GM12872 (cell line): Measurements from ENCODE around the gene PTGR2.

Experiments used
- CTCF ChIP-seq: IDR thresholded peaks from 3 replicates; pipeline ENCODE4 v1.5.1; 2011; ENCODE audit warnings: low read depth, mild to moderate bottlenecking, low read length, moderate library complexity; ENCODE audit not compliant: insufficient read depth

Gene PTGR2

GRCh38 chr14:73895939-73896338 is 44.3 kb downstream of the PTGR2 start:
- no peak for TF ChIP-seq CTCF

GRCh38 chr14:73896521-73896920 is 44.9 kb downstream of the PTGR2 start:
- TF ChIP-seq CTCF = no peak

- TF ChIP-seq CTCF = no peak
These were observed 51.4 kb downstream of the PTGR2 start for GRCh38 chr14:73903028-73903427.

GRCh38 chr14:73909681-73910080 is 58.0 kb downstream of the PTGR2 start:
- no peak for TF ChIP-seq CTCF

GRCh38 chr14:73913256-73913655 is 61.6 kb downstream of the PTGR2 start:
- TF ChIP-seq CTCF = no peak

GRCh38 chr14:73916324-73916723 is 64.7 kb downstream of the PTGR2 start:
- TF ChIP-seq CTCF = no peak

GRCh38 chr14:73924337-73924736 is 72.7 kb downstream of the PTGR2 start:
- TF ChIP-seq CTCF = no peak
